ENCODE measurements around the gene RFX4.

Gene RFX4

GRCh38 chr12:106584104-106585064 is 1.6 kb downstream of the RFX4 start:
- TF ChIP-seq CTCF (IDR thresholded peaks at IDR 0.05; ENCODE audit: borderline replicate concordance, control extremely low read depth, extremely low read depth, insufficient read depth, missing control alignments): no peak
- in situ Hi-C loops (cut with MboI; ENCODE audit: low sequenced_read_pairs, unreplicated experiment): no loop called here
- no peak for DNase-seq (ENCODE audit: low spot score)

- TF ChIP-seq CTCF (IDR thresholded peaks at IDR 0.05; ENCODE audit: borderline replicate concordance, control extremely low read depth, extremely low read depth, insufficient read depth, missing control alignments): no peak
- in situ Hi-C loops (cut with MboI; ENCODE audit: low sequenced_read_pairs, unreplicated experiment): no loop called here
- DNase-seq (ENCODE audit: low spot score): no peak
Observed at GRCh38 chr12:106585105-106585520, 2.3 kb downstream of the RFX4 start.

- TF ChIP-seq CTCF (IDR thresholded peaks at IDR 0.05; ENCODE audit: borderline replicate concordance, control extremely low read depth, extremely low read depth, insufficient read depth, missing control alignments): no peak
- DNase-seq (ENCODE audit: low spot score): no peak
- in situ Hi-C loops (cut with MboI; ENCODE audit: low sequenced_read_pairs, unreplicated experiment): no loop called here
Observed at GRCh38 chr12:106585521-106586277, 2.9 kb downstream of the RFX4 start.

- TF ChIP-seq CTCF (IDR thresholded peaks at IDR 0.05; ENCODE audit: borderline replicate concordance, control extremely low read depth, extremely low read depth, insufficient read depth, missing control alignments): no peak
Observed at GRCh38 chr12:106586278-106586802, 3.5 kb downstream of the RFX4 start.

GRCh38 chr12:106586803-106587684 is 4.2 kb downstream of the RFX4 start:
- in situ Hi-C loops (cut with MboI; ENCODE audit: low sequenced_read_pairs, unreplicated experiment): no loop called here
- DNase-seq (ENCODE audit: low spot score): no peak
- TF ChIP-seq CTCF (IDR thresholded peaks at IDR 0.05; ENCODE audit: borderline replicate concordance, control extremely low read depth, extremely low read depth, insufficient read depth, missing control alignments): no peak

More at GRCh38 chr12:106586278-106586802, 3.5 kb downstream of the RFX4 start:
- in situ Hi-C loops (cut with MboI; ENCODE audit: low sequenced_read_pairs, unreplicated experiment): no loop called here
- no peak for DNase-seq (ENCODE audit: low spot score)
